HFFc6 (cell line): ENCODE results near the gene TPK1. TPM values are rescaled to one million over a fixed set of nuclear protein-coding genes. Genes with fewer than 3 reads are reported as not detected.

Source experiments
- DNase-seq: peaks from one replicate; pipeline ENCODE4 v3.0.0-alpha.2; 2018
- H3K27ac Mint-ChIP-seq: 2 replicates; pipeline ENCODE4 v1.8.0; 2020; ENCODE audit warnings: mild to moderate bottlenecking, mixed read lengths
- H3K27me3 Mint-ChIP-seq: 2 replicates; pipeline ENCODE4 v1.8.0; 2021; ENCODE audit warnings: mild to moderate bottlenecking, moderate library complexity, mixed read lengths; ENCODE audit not compliant: insufficient read depth
- H3K36me3 Mint-ChIP-seq: 2 replicates; pipeline ENCODE4 v1.8.0; 2021; ENCODE audit warnings: low read depth, mixed read lengths
- H3K4me1 Mint-ChIP-seq: 2 replicates; pipeline ENCODE4 v1.8.0; 2020; ENCODE audit warnings: low read depth, mixed read lengths
- H3K4me3 Mint-ChIP-seq: 2 replicates; pipeline ENCODE4 v1.8.0; 2020; ENCODE audit warnings: mild to moderate bottlenecking, moderate library complexity, mixed read lengths
- H3K9me3 Mint-ChIP-seq: 2 replicates; pipeline ENCODE4 v1.8.0; 2020; ENCODE audit warnings: mild to moderate bottlenecking, mixed read lengths
- CTCF ChIP-seq: fragments of 200-600 bp; sonication (generic); IDR thresholded peaks from 2 replicates; pipeline ENCODE4 v1.5.0; 2021; ENCODE audit warnings: antibody characterized with exemption, mild to moderate bottlenecking
- long read RNA-seq: library from polyadenylated mRNA; unstranded; transcript quantifications from one replicate; pipeline ENCODE4 v2.0.0, GENCODE V29; 2019
- total RNA-seq, 6 experiments: library from RNA; stranded (reverse); fragmentation: NEBNext Ultra II Directional; extraction: Animal tissue kit (Norgen Biotek cat#: 25700); gene quantifications; 2 replicates in 1 of 6; 3 replicates in 5 of 6; pipeline ENCODE4 v1.2.3, GENCODE V29; 2021

Gene TPK1
- under 1 TPM in 4 of 6 experiments, not detected in 2; 0.11 to 0.82 (median 0.55) TPM for total RNA-seq
- long read RNA-seq: 0 reads

GRCh38 chr7:144835652-144836544 lies at the start of gene TPK1:
TPK1 (minus strand) TSS chr7:144836053; CDS start chr7:144835602, 451 bp downstream.
- peak; percentile 57 for DNase-seq
- no peak for TF ChIP-seq CTCF
- peaks cover 5% of the 10 kb centered on the region for H3K9me3 Mint-ChIP-seq
- H3K27ac Mint-ChIP-seq: peak within 1 kb of the TSS; percentile 49
- H3K4me1 Mint-ChIP-seq: peaks cover 10% of the 10 kb centered on the region
- H3K36me3 Mint-ChIP-seq: no peaks in the 10 kb centered on the region
- H3K27me3 Mint-ChIP-seq: peaks cover 3% of the 10 kb centered on the region
- H3K4me3 Mint-ChIP-seq: peak within 1 kb of the TSS; percentile 90

DNA sequence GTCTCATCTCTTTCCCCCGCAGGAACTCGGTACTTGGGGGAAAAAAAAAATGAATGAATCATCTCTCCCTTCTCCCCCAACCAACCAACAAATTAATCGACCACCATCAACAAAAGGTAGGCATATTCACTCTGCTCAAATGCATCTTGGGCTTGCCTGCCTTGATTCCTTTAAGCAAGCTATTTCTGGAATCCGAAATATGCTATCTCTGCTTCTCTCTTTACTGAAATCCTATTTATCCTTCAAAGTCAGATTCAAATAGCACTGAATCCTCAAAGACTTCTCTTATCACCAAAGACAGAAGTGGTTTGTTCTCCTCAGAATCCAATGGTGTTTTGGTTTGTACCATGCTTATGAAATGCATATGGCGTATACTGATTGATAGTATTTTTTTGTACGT lies 49.6 kb upstream of the TPK1 start:
- Mint-ChIP-seq H3K4me1 (no peaks in the 10 kb centered on the region), H3K36me3 (no peaks in the 10 kb centered on the region), H3K27me3 (no peaks in the 10 kb centered on the region), H3K4me3 (no peak overlapping the region), H3K9me3 (peaks cover 27% of the 10 kb centered on the region), H3K27ac (no peak overlapping the region)
- no peak for TF ChIP-seq CTCF
- no peak for DNase-seq

GRCh38 chr7:144884896-144885295 lies 49.0 kb upstream of the TPK1 start:
- H3K4me1 Mint-ChIP-seq: no peaks in the 10 kb centered on the region
- no peak overlapping the region for H3K4me3 Mint-ChIP-seq
- no peaks in the 10 kb centered on the region for H3K27me3 Mint-ChIP-seq
- H3K9me3 Mint-ChIP-seq: peaks cover 31% of the 10 kb centered on the region
- H3K36me3 Mint-ChIP-seq: no peaks in the 10 kb centered on the region
- H3K27ac Mint-ChIP-seq: no peak overlapping the region
- DNase-seq: no peak
- no peak for TF ChIP-seq CTCF

GRCh38 chr7:144873316-144873845 lies 37.5 kb upstream of the TPK1 start:
- H3K4me3 Mint-ChIP-seq: no peak overlapping the region
- no peaks in the 10 kb centered on the region for H3K27me3 Mint-ChIP-seq

DNA sequence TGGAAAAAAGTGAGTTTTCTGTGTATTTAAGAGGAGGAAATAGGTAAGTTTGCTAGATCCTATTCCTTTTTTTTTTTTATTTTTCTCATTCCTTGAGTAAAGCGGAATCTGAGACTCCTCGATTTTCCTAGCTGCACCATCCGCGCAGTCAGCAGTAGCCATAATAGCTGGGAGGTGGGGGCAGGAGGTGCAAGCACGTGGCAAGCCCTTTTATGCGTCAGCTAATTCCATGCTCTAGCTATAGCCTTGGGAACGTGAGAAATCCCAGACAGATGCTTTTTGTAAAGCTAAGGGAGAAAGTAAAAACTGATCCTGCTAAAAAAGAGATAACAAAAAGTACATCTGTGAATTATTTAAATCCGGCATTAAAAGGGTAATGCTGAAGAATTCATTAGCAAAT lies 33.2 kb upstream of the TPK1 start:
- TF ChIP-seq CTCF: no peak
- Mint-ChIP-seq H3K4me3 (no peak overlapping the region), H3K9me3 (peaks cover 37% of the 10 kb centered on the region), H3K36me3 (no peaks in the 10 kb centered on the region; the same call in 1 of the 2 replicates), H3K4me1 (no peaks in the 10 kb centered on the region), H3K27me3 (no peaks in the 10 kb centered on the region), H3K27ac (no peak overlapping the region)
- DNase-seq: no peak

More at GRCh38 chr7:144873316-144873845, 37.5 kb upstream of the TPK1 start:
- H3K9me3 Mint-ChIP-seq: peaks cover 46% of the 10 kb centered on the region
- no peak for DNase-seq
- H3K27ac Mint-ChIP-seq: no peak overlapping the region
- no peaks in the 10 kb centered on the region for H3K4me1 Mint-ChIP-seq
- H3K36me3 Mint-ChIP-seq: no peaks in the 10 kb centered on the region
- TF ChIP-seq CTCF: no peak
